GM23248 (cell line): ENCODE measurements around the gene SPOCK3. TPM values are rescaled to one million over a fixed set of nuclear protein-coding genes. Genes with fewer than 3 reads are reported as not detected.
A peak's percentile ranks its signal among the peaks of the same experiment; 100 is the strongest.

Experiments used
- DNase-seq: peaks from one replicate; pipeline ENCODE4 v3.0.0-alpha.2; 2015
- H2AFZ ChIP-seq: fragments of 200-600 bp; sonication (generic); 2 replicates; pipeline ENCODE4 v1.6.1; 2016; ENCODE audit warnings: antibody characterized with exemption
- H3F3A ChIP-seq: fragments of 200-600 bp; sonication (generic); 2 replicates; pipeline ENCODE4 v1.6.1; 2016; ENCODE audit warnings: mild to moderate bottlenecking, antibody characterized with exemption, mixed run types; ENCODE audit not compliant: insufficient read depth
- H3K27ac ChIP-seq: fragments of 200-600 bp; sonication (generic); 2 replicates; pipeline ENCODE4 v1.5.1; 2016; ENCODE audit warnings: mild to moderate bottlenecking
- H3K27me3 ChIP-seq: fragments of 200-600 bp; sonication (generic); replicated peaks from 2 replicates; pipeline ENCODE4 v1.6.1; 2016; ENCODE audit warnings: mild to moderate bottlenecking; ENCODE audit not compliant: insufficient read depth
- H3K36me3 ChIP-seq: fragments of 200-600 bp; sonication (generic); 2 replicates; pipeline ENCODE4 v1.6.1; 2016; ENCODE audit warnings: low read depth, mild to moderate bottlenecking
- H3K4me1 ChIP-seq: fragments of 200-600 bp; sonication (generic); 2 replicates; pipeline ENCODE4 v1.6.1; 2016; ENCODE audit warnings: mild to moderate bottlenecking; ENCODE audit not compliant: insufficient read depth
- H3K4me2 ChIP-seq: fragments of 200-600 bp; sonication (generic); one replicate; pipeline ENCODE4 v1.6.1; 2016; ENCODE audit warnings: mild to moderate bottlenecking; ENCODE audit not compliant: unreplicated experiment
- H3K4me3 ChIP-seq: fragments of 200-600 bp; sonication (generic); 2 replicates; pipeline ENCODE4 v1.5.1; 2016; ENCODE audit warnings: mild to moderate bottlenecking
- H3K79me2 ChIP-seq: fragments of 200-600 bp; sonication (generic); 2 replicates; pipeline ENCODE4 v1.6.1; 2016; ENCODE audit warnings: mild to moderate bottlenecking; ENCODE audit not compliant: insufficient read depth
- H3K9ac ChIP-seq: fragments of 200-600 bp; sonication (generic); 2 replicates; pipeline ENCODE4 v1.6.1; 2016; ENCODE audit warnings: mild to moderate bottlenecking
- H3K9me2 ChIP-seq: fragments of 200-600 bp; sonication (generic); 2 replicates; pipeline ENCODE4 v1.6.1; 2016; ENCODE audit warnings: mixed run types, mild to moderate bottlenecking, moderate library complexity; ENCODE audit not compliant: insufficient read depth
- H3K9me3 ChIP-seq: fragments of 200-600 bp; sonication (generic); one replicate; pipeline ENCODE4 v1.6.1; 2017; ENCODE audit warnings: low read depth
- H4K20me1 ChIP-seq: fragments of 200-600 bp; sonication (generic); 2 replicates; pipeline ENCODE4 v1.6.0; 2016; ENCODE audit not compliant: insufficient read depth
- EZH2 ChIP-seq: fragments of 200-600 bp; sonication (generic); IDR thresholded peaks from 2 replicates; pipeline ENCODE4 v1.6.1; 2018; ENCODE audit warnings: antibody characterized with exemption, mild to moderate bottlenecking; ENCODE audit not compliant: insufficient read depth, poor library complexity, severe bottlenecking
- EZH2phosphoT487 ChIP-seq: fragments of 200-600 bp; sonication (generic); IDR thresholded peaks from 2 replicates; pipeline ENCODE4 v1.6.1; 2018; ENCODE audit warnings: antibody characterized with exemption, moderate library complexity, mild to moderate bottlenecking, low read depth; ENCODE audit not compliant: insufficient read depth
- WGBS, 2 experiments: methylation state at CpG; one replicate each; pipeline ENCODE4 v1.1.6; 2015 to 2017; ENCODE audit warnings: low lambda C conversion rate in 2 of 2, low coverage in 1 of 2; ENCODE audit errors: missing lambda C conversion rate in 2 of 2; 5-methylcytosine and 5-hydroxymethylcytosine counted together
- in situ Hi-C: fragments of 300-500 bp; cut with MboI; formaldehyde crosslinking; loops from 2 replicates; pipeline ENCODE4 v1.15.0; 2020
- polyA plus RNA-seq: library from polyadenylated mRNA; unstranded; fragments of >200 nt; fragmentation: Nextera tagmentation; extraction: Ambion mirVana; gene quantifications from 2 replicates; pipeline ENCODE4 v1.2.1, GENCODE V29; 2016
- total RNA-seq: library from RNA; depleted of rRNA; stranded (reverse); fragments of >200 nt; shearing (Covaris generic); gene quantifications from 2 replicates; pipeline ENCODE4 v1.2.3, GENCODE V29; 2014

SPOCK3 gene
- total and polyA plus RNA-seq, 2 experiments from 2014 or later, result not detected

DNA sequence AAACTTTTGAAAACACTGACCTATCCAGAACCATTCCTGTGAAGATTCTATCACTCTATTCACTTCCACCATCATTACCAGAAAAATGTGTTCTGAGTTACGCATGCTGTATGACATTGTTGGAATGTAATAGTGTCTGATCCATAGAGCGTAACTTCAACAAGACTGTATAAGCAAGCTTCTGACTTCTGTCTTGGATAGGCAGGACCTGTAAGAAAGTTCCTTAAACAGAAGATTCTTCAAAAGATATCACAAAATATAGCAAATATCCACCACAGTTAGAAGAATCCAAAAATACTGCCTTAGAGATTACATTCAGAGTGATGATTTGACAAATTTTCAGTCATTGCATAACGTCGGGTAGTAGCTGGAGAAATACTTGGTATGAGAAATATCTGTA is 14.0 kb upstream of the SPOCK3 start:
- Histone ChIP-seq H4K20me1 (no peaks in the 10 kb centered on the region), H3K4me2 (no peak overlapping the region), H3K27ac (no peak overlapping the region), H3K79me2 (no peaks in the 10 kb centered on the region), H3K9me3 (no peaks in the 10 kb centered on the region), H3K4me1 (no peaks in the 10 kb centered on the region), H3K27me3 (no peaks in the 10 kb centered on the region), H2AFZ (no peak overlapping the region), H3K9ac (no peak overlapping the region), H3K36me3 (no peaks in the 10 kb centered on the region), H3F3A (no peaks in the 10 kb centered on the region), H3K4me3 (no peak overlapping the region), H3K9me2 (no peaks in the 10 kb centered on the region)
- no peak for DNase-seq
- 46 to 51% methylated on average over 4 of the region's 4 CpGs for WGBS, 2 experiments
- TF ChIP-seq EZH2 (no peak), EZH2phosphoT487 (no peak)
- in situ Hi-C loops, result no loop called here

DNA sequence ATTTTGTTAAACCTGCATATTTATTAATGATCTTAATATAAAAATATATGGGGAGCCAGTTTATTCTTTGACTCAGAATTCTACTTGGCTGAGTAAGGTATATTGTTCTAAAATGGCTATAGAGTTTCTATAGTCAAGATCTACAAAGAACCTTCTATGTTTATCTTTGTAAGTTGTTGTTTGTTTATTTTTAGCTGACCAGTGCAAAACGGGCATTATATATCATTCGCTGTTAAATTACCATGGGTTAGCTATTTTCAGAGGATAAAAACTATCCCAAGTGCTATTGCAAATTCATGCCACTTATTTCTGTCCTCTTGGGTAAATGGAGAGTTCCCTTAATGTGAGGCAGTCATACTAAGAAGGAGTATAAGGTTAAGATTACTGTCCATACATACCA is 5.3 kb upstream of the SPOCK3 start:
- Histone ChIP-seq H3K4me3 (no peak overlapping the region), H3K9me3 (no peaks in the 10 kb centered on the region), H3K36me3 (no peaks in the 10 kb centered on the region), H3F3A (no peaks in the 10 kb centered on the region), H3K9ac (no peak overlapping the region), H3K9me2 (no peaks in the 10 kb centered on the region), H3K4me2 (no peak overlapping the region), H2AFZ (no peak overlapping the region), H3K79me2 (no peaks in the 10 kb centered on the region), H3K27me3 (peaks cover 10% of the 10 kb centered on the region), H3K4me1 (no peaks in the 10 kb centered on the region), H3K27ac (no peak overlapping the region), H4K20me1 (no peaks in the 10 kb centered on the region)
- TF ChIP-seq EZH2phosphoT487, result no peak
- TF ChIP-seq EZH2, result no peak
- no peak for DNase-seq
- in situ Hi-C loops, result no loop called here
- 32 to 37% methylated on average over 2 of the region's 2 CpGs for WGBS, 2 experiments

GRCh38 chr4:167238226-167238625 is 3.9 kb upstream of the SPOCK3 start:
- no peak for DNase-seq
- H3F3A ChIP-seq, result no peaks in the 10 kb centered on the region
- in situ Hi-C loops, result no loop called here
- no peaks in the 10 kb centered on the region for H3K9me3 ChIP-seq
- H3K27ac ChIP-seq, result no peak overlapping the region
- H3K27me3 ChIP-seq, result peaks cover 22% of the 10 kb centered on the region
- no peaks in the 10 kb centered on the region for H3K36me3 ChIP-seq
- H3K9ac ChIP-seq, result no peak overlapping the region
- no peaks in the 10 kb centered on the region for H3K4me1 ChIP-seq
- no peak overlapping the region for H2AFZ ChIP-seq
- H3K79me2 ChIP-seq, result no peaks in the 10 kb centered on the region
- H3K9me2 ChIP-seq, result no peaks in the 10 kb centered on the region
- H3K4me3 ChIP-seq, result no peak overlapping the region
- no peak for TF ChIP-seq EZH2
- no peak for TF ChIP-seq EZH2phosphoT487
- no peak overlapping the region for H3K4me2 ChIP-seq
- H4K20me1 ChIP-seq, result no peaks in the 10 kb centered on the region
- 0 to 5% methylated on average over 1 of the region's 1 CpG for WGBS, 2 experiments

DNA sequence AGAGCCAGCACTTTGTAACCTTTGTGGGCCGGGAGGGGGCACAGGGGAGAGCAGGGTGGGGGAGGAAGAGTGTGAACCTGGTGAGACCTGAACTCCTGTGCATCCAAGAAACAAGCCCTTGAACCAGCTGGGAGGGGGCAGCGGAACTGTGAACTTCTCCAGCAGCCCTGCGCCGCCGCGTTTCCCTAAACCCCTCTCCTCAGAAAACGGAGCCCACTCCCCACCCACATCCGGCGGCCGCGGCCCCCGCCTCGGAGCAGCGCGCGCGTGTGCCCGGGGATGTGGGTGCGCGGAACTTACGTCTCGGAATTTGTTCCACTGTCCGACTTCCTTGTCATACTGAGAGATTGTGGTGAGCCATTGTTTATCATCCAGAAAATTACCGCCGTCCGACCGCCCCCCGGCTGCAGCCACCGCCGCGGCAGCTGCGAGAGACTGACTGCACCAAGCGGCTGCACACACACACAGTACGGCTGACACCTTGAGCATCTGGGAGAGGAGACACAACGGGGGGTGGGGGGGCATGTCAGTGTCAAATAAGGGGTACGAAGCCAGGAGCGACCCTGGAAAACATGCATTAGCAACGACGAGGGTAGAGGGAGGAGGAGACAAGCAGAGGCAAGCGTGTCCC is 494 bp downstream of the SPOCK3 start:
- 4 to 7% methylated on average over 31 to 40 of the region's 40 CpGs for WGBS, 2 experiments
- Histone ChIP-seq H2AFZ (peak overlapping the region; percentile 41; the same call in 1 of the 2 replicates), H3K9me2 (no peaks in the 10 kb centered on the region), H3K4me1 (no peaks in the 10 kb centered on the region), H3K27ac (no peak overlapping the region), H3K4me2 (peak overlapping the region; percentile 30), H3K27me3 (peaks cover 31% of the 10 kb centered on the region), H3K79me2 (no peaks in the 10 kb centered on the region), H3F3A (no peaks in the 10 kb centered on the region), H4K20me1 (no peaks in the 10 kb centered on the region), H3K9ac (no peak overlapping the region), H3K36me3 (no peaks in the 10 kb centered on the region), H3K4me3 (peak overlapping the region; percentile 48), H3K9me3 (no peaks in the 10 kb centered on the region)
- peak; percentile 7 for DNase-seq
- no peak for TF ChIP-seq EZH2phosphoT487
- peak; percentile 38 for TF ChIP-seq EZH2
- in situ Hi-C loops, result no loop called here
